Neural crest cell (in vitro differentiated cells): Measurements from ENCODE around the gene SGPL1. TPM values are rescaled to one million over a fixed set of nuclear protein-coding genes. Genes with fewer than 3 reads are reported as not detected.

ENCODE experiments used
- DNase-seq: peaks from one replicate; pipeline ENCODE4 v3.0.0; 2021; ENCODE audit warnings: low read depth, mixed read lengths, low spot score
- H3K27ac Mint-ChIP-seq: one replicate; pipeline ENCODE4 v1.8.0; 2021; ENCODE audit warnings: mild to moderate bottlenecking, mixed read lengths; ENCODE audit not compliant: unreplicated experiment
- H3K27me3 Mint-ChIP-seq: 2 replicates; pipeline ENCODE4 v1.8.0; 2021; ENCODE audit warnings: low read depth, mild to moderate bottlenecking, mixed read lengths
- H3K36me3 Mint-ChIP-seq: 2 replicates; pipeline ENCODE4 v1.8.0; 2021; ENCODE audit warnings: low read depth, mild to moderate bottlenecking, mixed read lengths
- H3K4me1 Mint-ChIP-seq: 2 replicates; pipeline ENCODE4 v1.8.0; 2021; ENCODE audit warnings: mixed read lengths
- H3K4me3 Mint-ChIP-seq: one replicate; pipeline ENCODE4 v1.8.0; 2021; ENCODE audit warnings: mild to moderate bottlenecking, mixed read lengths
- H3K9me3 Mint-ChIP-seq: 2 replicates; pipeline ENCODE4 v1.8.0; 2021; ENCODE audit warnings: mixed read lengths
- total RNA-seq: library from RNA; stranded (reverse); gene quantifications from 2 replicates; pipeline ENCODE4 v1.2.1, GENCODE V29; 2021
- TF ChIP-seq, protein P1 (sequence below): fragments of 200-600 bp; sonication (generic); conservative IDR thresholded peaks from 2 replicates; pipeline ENCODE4 v1.5.0; 2021; ENCODE audit warnings: antibody characterized with exemption, mild to moderate bottlenecking

SGPL1 gene
- total RNA-seq, 1 donor from 2014 or later = 58.2 TPM

DNA sequence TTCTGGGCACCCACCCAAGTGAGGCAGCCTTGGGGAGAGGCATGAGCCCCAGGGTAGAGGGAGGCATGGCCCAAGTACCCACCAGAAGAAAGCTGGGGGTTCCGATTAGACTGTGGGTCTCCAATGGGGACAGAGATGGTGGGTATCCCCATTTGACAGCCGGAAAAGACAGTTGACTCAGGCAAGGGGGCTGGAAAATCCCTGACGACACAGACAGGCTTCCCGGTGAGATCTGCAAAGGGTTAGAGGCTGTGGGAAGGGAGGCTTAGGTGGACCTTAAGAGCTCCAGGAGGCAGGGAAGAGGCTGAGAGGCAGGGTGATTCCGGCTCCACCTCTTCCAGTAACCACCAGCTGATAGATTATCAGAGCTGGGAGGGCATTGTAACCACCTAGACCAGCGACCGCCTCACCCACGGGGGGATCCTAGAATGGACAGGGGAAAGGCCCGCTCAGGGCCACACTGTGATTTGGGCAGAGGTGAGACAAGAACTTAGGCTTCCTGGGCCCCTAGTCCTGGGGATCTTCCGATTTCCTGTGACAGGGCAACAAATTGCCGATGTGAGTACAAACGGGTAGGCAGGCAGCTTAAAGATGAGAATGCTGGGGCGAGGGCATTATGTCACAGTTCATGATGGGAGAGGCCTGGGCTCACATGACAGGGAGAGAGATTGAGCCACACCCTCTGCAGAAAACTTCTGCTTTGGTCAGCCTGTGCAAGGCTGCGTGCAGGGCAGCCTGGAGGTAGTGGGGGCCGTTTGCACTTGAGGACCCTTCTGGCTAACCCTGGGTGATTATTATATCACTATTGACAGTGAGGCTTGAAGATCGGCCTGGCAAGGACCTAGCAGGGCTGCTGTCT, 36.0 kb upstream of the SGPL1 start:
- no peaks in the 10 kb centered on the region for H3K9me3 Mint-ChIP-seq
- DNase-seq = no peak
- no peaks in the 10 kb centered on the region for H3K36me3 Mint-ChIP-seq

DNA sequence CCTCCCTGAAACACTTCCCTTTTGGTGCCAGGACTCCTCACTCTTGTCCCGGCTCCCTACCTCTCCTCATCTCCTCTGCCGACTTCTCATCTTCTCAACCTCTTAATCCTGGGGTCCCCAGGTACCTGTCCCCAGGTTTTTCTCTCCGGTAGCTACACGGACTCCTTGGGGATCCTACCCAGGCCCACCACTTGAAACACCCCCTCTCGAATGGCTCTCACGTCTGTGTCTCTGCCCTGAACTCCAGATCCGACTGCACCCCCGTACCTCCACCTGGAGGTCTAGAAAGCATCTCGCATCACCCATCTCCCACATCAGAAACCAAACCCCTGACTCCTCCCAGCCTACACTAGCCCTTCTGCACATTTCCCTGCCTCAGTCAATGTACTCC, 35.4 kb upstream of the SGPL1 start:
- H3K4me3 Mint-ChIP-seq = no peak overlapping the region
- DNase-seq = no peak
- H3K27me3 Mint-ChIP-seq = no peaks in the 10 kb centered on the region
- no peaks in the 10 kb centered on the region for H3K36me3 Mint-ChIP-seq
- no peaks in the 10 kb centered on the region for H3K4me1 Mint-ChIP-seq
- TF ChIP-seq, protein P1, sequence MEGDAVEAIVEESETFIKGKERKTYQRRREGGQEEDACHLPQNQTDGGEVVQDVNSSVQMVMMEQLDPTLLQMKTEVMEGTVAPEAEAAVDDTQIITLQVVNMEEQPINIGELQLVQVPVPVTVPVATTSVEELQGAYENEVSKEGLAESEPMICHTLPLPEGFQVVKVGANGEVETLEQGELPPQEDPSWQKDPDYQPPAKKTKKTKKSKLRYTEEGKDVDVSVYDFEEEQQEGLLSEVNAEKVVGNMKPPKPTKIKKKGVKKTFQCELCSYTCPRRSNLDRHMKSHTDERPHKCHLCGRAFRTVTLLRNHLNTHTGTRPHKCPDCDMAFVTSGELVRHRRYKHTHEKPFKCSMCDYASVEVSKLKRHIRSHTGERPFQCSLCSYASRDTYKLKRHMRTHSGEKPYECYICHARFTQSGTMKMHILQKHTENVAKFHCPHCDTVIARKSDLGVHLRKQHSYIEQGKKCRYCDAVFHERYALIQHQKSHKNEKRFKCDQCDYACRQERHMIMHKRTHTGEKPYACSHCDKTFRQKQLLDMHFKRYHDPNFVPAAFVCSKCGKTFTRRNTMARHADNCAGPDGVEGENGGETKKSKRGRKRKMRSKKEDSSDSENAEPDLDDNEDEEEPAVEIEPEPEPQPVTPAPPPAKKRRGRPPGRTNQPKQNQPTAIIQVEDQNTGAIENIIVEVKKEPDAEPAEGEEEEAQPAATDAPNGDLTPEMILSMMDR = no peak
- H3K27ac Mint-ChIP-seq = peak overlapping the region; percentile 46
- H3K9me3 Mint-ChIP-seq = no peaks in the 10 kb centered on the region

More for the DNA sequence above, 36.0 kb upstream of the SGPL1 start:
- H3K4me1 Mint-ChIP-seq = no peaks in the 10 kb centered on the region
- TF ChIP-seq, protein P1 = no peak
- H3K4me3 Mint-ChIP-seq = no peak overlapping the region
- H3K27me3 Mint-ChIP-seq = no peaks in the 10 kb centered on the region
- peak overlapping the region; percentile 94 for H3K27ac Mint-ChIP-seq

DNA sequence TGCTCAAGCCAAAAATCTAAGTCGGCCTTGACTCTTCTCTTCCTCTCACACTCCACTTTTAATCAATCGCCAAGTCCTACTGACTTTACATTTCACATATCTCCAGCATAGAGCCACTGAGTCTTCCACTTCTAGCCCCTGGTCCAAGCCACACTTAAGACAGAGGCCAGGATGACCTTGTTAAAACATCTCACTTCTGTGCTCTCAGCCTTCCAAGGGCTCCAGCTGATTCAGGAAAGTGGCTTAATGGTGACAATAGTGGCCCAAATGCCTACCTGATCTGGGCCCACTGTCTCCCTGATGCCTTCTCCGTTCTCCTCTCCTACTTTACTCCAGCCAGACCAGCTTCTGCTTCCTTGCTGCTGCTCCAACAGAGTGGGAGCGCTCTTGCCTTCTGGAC, 35.0 kb upstream of the SGPL1 start:
- no peak overlapping the region for H3K4me3 Mint-ChIP-seq
- TF ChIP-seq, protein P1 = no peak
- H3K9me3 Mint-ChIP-seq = no peaks in the 10 kb centered on the region
- H3K27ac Mint-ChIP-seq = no peak overlapping the region
- DNase-seq = no peak
- no peaks in the 10 kb centered on the region for H3K27me3 Mint-ChIP-seq
- H3K36me3 Mint-ChIP-seq = no peaks in the 10 kb centered on the region
- no peaks in the 10 kb centered on the region for H3K4me1 Mint-ChIP-seq

DNA sequence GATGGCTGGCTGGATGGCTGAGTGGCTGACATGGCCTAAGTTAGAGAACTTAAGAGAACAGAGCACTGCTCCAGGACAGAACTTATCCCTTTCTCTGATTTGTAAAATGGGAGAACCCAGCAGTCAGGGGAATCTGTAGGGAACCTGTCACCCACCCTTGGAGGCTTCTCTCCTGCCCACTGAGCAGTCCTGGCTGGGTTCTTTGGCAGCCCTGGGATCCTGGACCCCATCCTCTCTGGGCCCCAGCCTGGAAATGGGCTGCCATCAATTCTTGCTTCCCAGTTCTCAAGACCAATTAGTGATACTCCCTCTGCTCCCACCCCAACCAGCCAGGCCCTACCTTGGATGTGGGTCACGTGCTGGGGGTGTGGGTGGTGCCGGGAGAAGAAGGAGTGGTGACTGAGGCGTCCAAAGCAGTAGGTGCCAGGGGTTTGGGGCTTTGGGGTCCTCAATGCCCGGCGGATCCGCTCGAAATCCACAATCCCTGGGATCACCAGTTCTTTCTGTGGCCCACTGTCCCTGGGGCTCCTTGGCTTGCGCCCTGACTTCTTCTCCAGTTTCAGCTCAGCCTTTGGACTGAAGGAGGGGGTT, 34.2 kb upstream of the SGPL1 start:
- DNase-seq = no peak
- Mint-ChIP-seq H3K9me3 (no peaks in the 10 kb centered on the region), H3K4me3 (no peak overlapping the region), H3K36me3 (no peaks in the 10 kb centered on the region), H3K4me1 (no peaks in the 10 kb centered on the region), H3K27me3 (no peaks in the 10 kb centered on the region), H3K27ac (no peak overlapping the region)
- TF ChIP-seq, protein P1 = no peak

DNA sequence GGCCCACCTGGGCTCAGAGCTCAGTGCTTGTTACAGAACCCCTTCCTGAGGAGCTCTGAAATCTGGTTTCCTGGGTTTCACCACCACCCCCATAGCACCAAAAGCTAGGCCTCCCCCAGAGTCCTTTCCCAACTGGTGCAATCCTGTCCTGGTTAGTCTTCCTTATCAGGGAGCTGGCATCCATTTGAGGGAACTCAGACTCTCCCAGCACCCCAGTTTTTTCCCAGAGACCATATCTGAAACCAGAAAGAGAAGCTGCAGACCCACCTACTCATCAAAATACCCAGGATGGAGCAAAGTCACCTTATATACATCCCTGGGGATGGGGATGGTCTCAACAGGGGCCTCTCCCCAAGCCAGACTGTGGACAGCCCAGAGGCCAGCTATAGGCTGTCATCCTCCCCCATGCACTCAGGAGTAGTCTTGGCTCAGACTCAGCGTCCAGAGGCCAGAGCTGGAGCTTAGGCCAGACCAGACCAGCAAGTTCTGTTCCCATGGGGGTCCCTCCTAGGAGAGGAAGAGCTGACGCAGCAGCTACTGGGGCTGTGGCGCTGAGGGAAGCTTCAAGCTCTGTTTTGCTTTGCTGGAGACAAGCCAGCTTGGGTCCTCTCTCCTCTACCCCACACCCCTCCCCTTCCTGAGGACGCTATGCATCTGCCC, 33.5 kb upstream of the SGPL1 start:
- Mint-ChIP-seq H3K27me3 (no peaks in the 10 kb centered on the region), H3K27ac (no peak overlapping the region), H3K4me3 (no peak overlapping the region), H3K36me3 (no peaks in the 10 kb centered on the region), H3K4me1 (no peaks in the 10 kb centered on the region), H3K9me3 (no peaks in the 10 kb centered on the region)
- TF ChIP-seq, protein P1 = no peak
- DNase-seq = no peak
